Cardiac muscle cell (in vitro differentiated cells and primary cell): ENCODE data around the gene SH3TC1. TPM values are rescaled to one million over a fixed set of nuclear protein-coding genes. Genes with fewer than 3 reads are reported as not detected.

Experiments used
- DNase-seq, 2 donors: peaks; one replicate each; pipeline versions ENCODE4 v3.0.0 to v3.0.0-alpha.2; 2010 to 2017; ENCODE audit warnings: low read depth in 1 of 2, low spot score in 1 of 2
- H3K27ac ChIP-seq: fragments of 200-600 bp; sonication (generic); 2 replicates; pipeline ENCODE4 v1.5.1; 2016
- H3K27me3 ChIP-seq: fragments of 200-600 bp; sonication (generic); 2 replicates; pipeline ENCODE4 v1.6.0; 2016; ENCODE audit warnings: control low read depth
- H3K36me3 ChIP-seq: fragments of 200-600 bp; sonication (generic); 2 replicates; pipeline ENCODE4 v1.5.1; 2016; ENCODE audit warnings: control low read depth
- H3K4me1 ChIP-seq: fragments of 200-600 bp; sonication (generic); 2 replicates; pipeline ENCODE4 v1.8.1; 2017; ENCODE audit warnings: low read depth, mild to moderate bottlenecking, mixed run types
- H3K4me3 ChIP-seq: fragments of 200-600 bp; sonication (generic); 2 replicates; pipeline ENCODE4 v1.5.1; 2016; ENCODE audit warnings: mild to moderate bottlenecking
- H3K9me3 ChIP-seq: fragments of 200-600 bp; sonication (generic); 2 replicates; pipeline ENCODE4 v1.5.1; 2017; ENCODE audit warnings: low read depth, mild to moderate bottlenecking, control low read depth
- CTCF ChIP-seq: IDR thresholded peaks from 2 replicates; pipeline ENCODE4 v1.5.1; 2012; ENCODE audit warnings: low read depth, mild to moderate bottlenecking, low read length
- polyA plus RNA-seq: library from polyadenylated mRNA; unstranded; fragments of >200 nt; fragmentation: Nextera tagmentation; extraction: Ambion mirVana; gene quantifications from 2 replicates; pipeline ENCODE4 v1.2.1, GENCODE V29; 2016
- total RNA-seq: library from RNA; depleted of rRNA; stranded (reverse); fragments of >200 nt; gene quantifications from 2 replicates; pipeline ENCODE4 v1.2.3, GENCODE V29; 2016

The SH3TC1 gene
- total and polyA plus RNA-seq, 2 experiments from 2014 or later: 0.57 to 3.8 TPM

- peaks cover 15% of the 10 kb centered on the region for H3K4me1 ChIP-seq
- no peaks in the 10 kb centered on the region for H3K36me3 ChIP-seq
Observed at GRCh38 chr4:8177956-8178355, 21.1 kb upstream of the SH3TC1 start.

GRCh38 chr4:8179074-8179473 is 20.0 kb upstream of the SH3TC1 start:
- H3K27ac ChIP-seq: no peak overlapping the region
- H3K36me3 ChIP-seq: no peaks in the 10 kb centered on the region
- no peaks in the 10 kb centered on the region for H3K27me3 ChIP-seq
- no peak overlapping the region for H3K4me3 ChIP-seq
- H3K4me1 ChIP-seq: peaks cover 15% of the 10 kb centered on the region
- no peak for DNase-seq
- no peak for TF ChIP-seq CTCF
- H3K9me3 ChIP-seq: no peaks in the 10 kb centered on the region

More at GRCh38 chr4:8177956-8178355, 21.1 kb upstream of the SH3TC1 start:
- no peak overlapping the region for H3K4me3 ChIP-seq
- no peak for TF ChIP-seq CTCF
- no peak for DNase-seq
- no peaks in the 10 kb centered on the region for H3K27me3 ChIP-seq
- no peaks in the 10 kb centered on the region for H3K9me3 ChIP-seq
- peak overlapping the region; percentile 17 for H3K27ac ChIP-seq

- Histone ChIP-seq H3K4me3 (no peak overlapping the region), H3K9me3 (no peaks in the 10 kb centered on the region), H3K36me3 (no peaks in the 10 kb centered on the region), H3K27ac (no peak overlapping the region), H3K4me1 (peaks cover 15% of the 10 kb centered on the region), H3K27me3 (no peaks in the 10 kb centered on the region)
- no peak for DNase-seq
- no peak for TF ChIP-seq CTCF
Observed at GRCh38 chr4:8179771-8180170, 19.3 kb upstream of the SH3TC1 start.

- no peak for DNase-seq
- Histone ChIP-seq H3K36me3 (no peaks in the 10 kb centered on the region), H3K9me3 (no peaks in the 10 kb centered on the region), H3K27me3 (no peaks in the 10 kb centered on the region), H3K4me3 (no peak overlapping the region), H3K4me1 (peaks cover 15% of the 10 kb centered on the region), H3K27ac (no peak overlapping the region)
- TF ChIP-seq CTCF: no peak
Observed at GRCh38 chr4:8180310-8181093, 18.6 kb upstream of the SH3TC1 start.

- H3K4me1 ChIP-seq: peaks cover 17% of the 10 kb centered on the region
- no peak overlapping the region for H3K27ac ChIP-seq
- no peak overlapping the region for H3K4me3 ChIP-seq
- TF ChIP-seq CTCF: no peak
- H3K36me3 ChIP-seq: no peaks in the 10 kb centered on the region
- no peak for DNase-seq
- no peaks in the 10 kb centered on the region for H3K27me3 ChIP-seq
- H3K9me3 ChIP-seq: no peaks in the 10 kb centered on the region
Observed at GRCh38 chr4:8181119-8181518, 18.0 kb upstream of the SH3TC1 start.
